Measurements from ENCODE around the gene LZIC.

Gene LZIC

DNA sequence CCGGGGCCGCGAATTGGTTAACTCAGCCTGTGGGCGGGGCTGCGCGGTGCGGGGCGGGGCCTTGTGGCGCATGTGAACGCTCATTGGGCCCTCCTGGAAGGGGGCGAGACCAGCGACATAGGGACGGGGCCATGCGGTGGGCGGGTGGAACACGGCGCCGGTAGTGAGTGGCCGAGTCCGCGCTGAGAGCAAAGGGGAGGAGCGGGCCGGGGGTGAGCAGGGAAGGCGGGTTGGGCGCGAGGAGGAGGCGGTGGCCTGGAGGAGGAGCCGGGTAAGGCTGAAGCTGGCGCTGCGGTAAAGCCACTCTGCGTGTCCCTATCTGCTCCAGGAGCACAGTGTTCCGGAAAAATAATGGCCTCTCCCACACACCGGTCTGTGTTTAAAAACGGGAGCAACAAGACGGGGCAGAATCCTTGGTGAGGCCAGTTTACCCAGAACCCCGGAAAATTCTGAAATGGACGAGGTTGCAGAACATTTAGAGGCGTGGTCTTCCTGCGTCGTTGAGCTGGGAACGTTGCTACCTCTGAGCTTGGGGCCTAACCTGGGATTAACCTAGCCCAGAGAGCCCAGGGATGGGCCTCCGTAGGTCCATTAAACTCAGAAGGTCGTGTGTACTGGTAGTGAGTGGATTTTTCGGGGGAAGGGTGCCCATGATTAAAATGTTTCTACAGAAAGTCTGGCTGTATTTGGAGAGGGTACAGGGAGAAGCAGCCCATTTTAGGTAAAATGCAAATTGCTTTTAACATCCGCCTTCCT, 32.6 kb downstream of the LZIC start:
- peak; percentile 97 for DNase-seq (ENCODE audit: low read depth)

DNA sequence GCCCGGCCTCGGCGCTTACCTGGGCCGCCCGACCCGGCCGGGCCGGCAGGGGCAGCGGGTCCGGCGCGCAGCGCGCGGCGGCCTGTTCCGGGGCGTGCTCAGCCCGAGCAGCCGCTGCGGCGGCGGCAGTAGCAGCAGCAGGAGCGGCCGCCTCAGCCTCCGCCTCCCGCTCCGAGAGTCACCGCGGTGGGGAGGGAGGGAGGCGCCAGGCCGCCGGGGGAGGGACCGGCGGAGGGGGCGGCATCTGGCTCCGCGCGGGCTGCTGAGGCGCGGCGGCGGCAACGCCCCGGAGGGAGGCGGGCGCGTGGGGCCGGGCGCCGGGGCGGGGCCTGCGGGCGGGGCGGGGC, 33.1 kb downstream of the LZIC start, which contains the start of gene CTNNBIP1:
CTNNBIP1 (minus strand) TSS at position 194 of the 347 bp plus-strand sequence. CDS start 38,205 bp downstream, outside the sequence.
- no peak for DNase-seq (ENCODE audit: low read depth)

GRCh38 chr1:9909234-9910046, 33.8 kb downstream of the LZIC start:
- DNase-seq (ENCODE audit: low read depth), result no peak

DNA sequence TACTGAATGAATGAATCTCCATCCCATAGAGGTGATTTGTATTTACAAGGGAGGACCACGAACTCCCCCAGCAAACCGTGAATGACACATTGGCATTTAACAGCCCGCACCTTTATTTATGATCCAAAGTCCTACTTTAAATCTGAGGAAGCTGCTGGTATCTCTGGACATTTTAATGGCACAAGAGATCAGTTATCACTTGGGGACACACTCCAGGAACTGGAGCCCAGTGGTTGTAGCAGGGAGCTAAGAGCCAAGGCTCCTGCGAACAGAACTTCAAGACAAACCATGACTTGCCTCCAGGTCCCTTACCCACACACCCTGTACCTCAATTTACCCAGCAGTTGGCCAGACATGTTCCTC, 34.3 kb downstream of the LZIC start:
- no peak for DNase-seq (ENCODE audit: low read depth)

DNA sequence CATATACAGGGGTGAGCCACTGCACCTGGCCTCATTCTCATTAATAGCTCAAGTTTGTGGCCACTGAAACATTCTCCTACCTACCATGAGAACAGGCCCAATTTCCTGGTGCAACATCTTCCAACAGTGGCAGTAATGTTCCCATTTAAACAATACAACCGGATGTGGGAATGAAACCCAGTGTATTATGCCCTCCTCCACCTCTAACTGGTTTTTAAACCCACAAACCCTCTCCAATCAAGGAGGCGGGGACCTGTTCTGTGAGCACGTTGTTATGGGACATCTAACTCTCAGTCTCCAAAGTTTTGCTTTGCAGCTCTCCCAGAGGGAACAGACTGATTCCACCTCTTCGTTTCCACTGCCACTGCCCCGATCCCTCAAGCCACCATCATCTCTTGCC, 35.8 kb downstream of the LZIC start:
- DNase-seq (ENCODE audit: low read depth), result no peak

DNA sequence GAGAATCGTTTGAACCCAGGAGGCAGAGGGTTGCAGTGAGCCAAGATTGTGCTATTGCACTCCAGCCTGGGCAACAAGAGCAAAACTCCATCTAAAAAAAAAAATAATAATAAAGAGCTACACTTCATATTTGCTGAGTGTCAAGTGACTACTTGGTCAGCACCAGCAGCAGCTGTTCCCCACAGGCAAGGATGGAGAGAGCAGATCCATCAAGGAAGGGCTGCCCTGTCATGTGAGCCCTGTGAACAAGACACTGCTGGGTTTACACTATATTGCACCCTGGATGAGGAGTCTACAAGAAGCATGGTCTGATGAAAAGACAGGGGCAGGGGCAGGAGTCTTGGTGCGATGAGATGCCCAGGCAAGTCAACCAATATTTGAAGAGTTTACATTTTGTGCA, 36.7 kb downstream of the LZIC start:
- DNase-seq (ENCODE audit: low read depth), result no peak

DNA sequence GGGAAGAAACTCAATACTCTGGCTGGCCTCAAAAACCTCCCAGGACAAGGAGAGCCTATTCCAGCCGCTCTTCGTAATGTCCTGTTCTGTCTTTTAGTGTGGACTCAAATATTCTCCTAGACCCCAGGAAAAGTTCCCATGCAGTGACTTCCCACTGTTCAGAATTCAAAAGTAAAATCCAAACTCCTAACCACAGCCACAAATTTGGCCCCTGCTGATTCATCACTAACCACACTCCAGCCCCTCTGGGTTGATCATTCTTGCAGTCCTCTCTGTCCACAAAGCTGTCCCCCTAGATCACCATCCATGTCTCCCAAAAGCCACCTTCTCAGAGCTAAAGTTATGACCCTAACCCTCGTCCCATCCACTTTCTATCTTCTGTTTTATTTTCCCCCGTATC, 38.2 kb downstream of the LZIC start:
- DNase-seq (ENCODE audit: low read depth), result no peak

GRCh38 chr1:9904596-9904995, 38.6 kb downstream of the LZIC start:
- no peak for DNase-seq (ENCODE audit: low read depth)

- DNase-seq (ENCODE audit: low read depth), result no peak
These were observed 39.2 kb downstream of the LZIC start for GRCh38 chr1:9903801-9904527.

DNA sequence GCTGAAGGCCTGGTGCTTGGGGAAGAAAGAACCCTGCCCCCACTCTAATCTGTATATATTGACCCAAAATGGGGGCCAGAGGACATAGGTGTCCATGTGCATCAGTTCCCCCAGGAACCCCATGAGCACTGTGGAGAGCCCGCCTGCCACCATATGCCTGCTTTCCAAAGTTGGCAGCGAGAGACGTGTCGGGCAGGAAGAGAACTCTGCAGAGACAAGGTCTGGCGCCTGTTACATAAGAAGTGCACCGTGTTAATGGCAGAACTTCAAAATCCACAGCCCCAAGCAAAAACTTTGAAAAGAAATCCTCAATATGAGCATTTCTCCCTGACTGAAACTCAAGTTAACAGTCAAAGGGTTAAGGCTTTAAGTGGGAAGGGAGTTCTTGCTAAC, 41.1 kb downstream of the LZIC start:
- DNase-seq (ENCODE audit: low read depth), result no peak

DNA sequence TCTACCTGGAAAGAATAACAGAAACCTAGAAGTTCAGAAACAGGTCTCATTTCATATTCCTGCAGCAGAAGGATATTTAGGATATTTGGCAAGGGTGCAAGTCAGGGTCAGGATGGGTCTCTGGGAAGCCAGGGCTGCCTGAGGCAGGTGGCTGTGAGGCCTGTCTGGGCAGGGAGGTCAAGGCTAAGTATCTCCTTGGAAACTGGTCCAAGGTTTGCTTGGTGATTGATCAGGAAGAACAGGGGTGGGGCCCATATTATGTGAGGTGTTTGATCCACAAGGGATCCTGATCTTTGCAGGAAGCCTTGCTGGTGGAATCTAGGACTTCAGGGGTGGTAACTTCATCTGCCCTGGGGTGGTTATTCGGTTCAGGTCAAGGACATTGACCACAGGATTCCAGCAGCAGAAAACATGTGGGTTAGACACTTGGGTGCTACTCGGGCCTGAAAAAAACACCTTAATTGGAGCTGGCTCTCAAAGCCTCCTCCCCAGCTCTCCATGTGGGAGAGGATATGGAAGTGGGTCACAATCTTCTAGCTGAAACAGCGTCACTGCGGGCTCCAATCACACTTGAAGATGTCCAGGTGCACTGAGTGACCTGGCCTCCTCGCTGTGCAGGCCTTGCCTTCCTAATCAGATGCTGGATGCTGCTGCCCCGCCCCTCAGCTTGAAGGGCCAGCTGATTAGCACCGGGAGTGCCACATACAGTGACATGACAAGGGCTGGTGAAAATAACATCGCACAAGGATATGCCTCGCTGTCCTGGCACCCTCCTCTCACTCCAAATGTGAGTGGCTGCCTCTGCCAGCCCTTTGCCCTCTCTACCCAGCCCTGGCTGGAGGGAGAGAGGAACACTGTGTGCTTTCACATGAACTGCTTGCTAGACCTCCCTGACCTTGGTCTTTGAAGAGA, 41.8 kb downstream of the LZIC start:
- no peak for DNase-seq (ENCODE audit: low read depth)

- no peak for DNase-seq (ENCODE audit: low read depth)
These were observed 42.8 kb downstream of the LZIC start for GRCh38 chr1:9900142-9901043.

DNA sequence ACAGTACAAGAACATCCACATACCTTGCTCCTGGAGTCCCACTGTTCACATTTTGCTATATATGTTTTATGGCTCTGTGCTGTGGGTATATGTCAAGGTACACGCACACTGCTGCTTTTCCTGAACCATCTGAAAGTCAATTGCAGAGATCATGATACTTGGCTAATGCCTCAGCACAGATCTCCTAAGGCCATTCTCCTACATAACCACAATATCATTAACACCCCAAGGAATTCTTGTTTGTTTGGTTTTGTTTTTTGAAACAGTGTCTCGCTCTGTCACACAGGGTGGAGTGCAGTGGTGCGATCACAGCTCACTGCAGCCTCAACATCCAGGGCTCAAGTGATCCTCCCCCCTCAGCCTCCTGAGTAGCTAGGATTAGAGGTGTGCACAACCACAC, 49.1 kb downstream of the LZIC start:
- no peak for DNase-seq (ENCODE audit: low read depth)

GRCh38 chr1:9892563-9893528, 50.3 kb downstream of the LZIC start:
- peak; percentile 63 for DNase-seq (ENCODE audit: low read depth)

DNA sequence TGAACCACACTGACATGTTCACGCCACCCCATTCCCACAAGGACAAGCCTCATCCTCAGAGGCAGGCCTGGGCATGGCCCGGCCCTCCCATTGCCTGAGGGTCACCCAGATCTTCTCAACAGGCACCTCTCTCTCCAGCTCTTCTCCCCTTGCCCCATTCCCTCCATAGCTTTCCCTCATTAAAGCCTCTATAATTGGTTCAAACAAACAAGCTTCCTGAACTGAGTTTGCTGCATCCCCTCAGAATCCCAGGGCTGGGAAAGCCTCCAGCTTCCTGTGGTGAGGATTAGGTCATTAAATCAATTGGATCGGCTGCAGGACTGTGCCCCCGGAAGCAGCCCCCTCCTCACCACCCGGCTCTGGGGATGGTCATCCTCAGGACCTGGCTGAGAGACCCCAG, 52.0 kb downstream of the LZIC start:
- no peak for DNase-seq (ENCODE audit: low read depth)

GRCh38 chr1:9890224-9890731, 52.9 kb downstream of the LZIC start:
- DNase-seq (ENCODE audit: low read depth), result peak; percentile 73

DNA sequence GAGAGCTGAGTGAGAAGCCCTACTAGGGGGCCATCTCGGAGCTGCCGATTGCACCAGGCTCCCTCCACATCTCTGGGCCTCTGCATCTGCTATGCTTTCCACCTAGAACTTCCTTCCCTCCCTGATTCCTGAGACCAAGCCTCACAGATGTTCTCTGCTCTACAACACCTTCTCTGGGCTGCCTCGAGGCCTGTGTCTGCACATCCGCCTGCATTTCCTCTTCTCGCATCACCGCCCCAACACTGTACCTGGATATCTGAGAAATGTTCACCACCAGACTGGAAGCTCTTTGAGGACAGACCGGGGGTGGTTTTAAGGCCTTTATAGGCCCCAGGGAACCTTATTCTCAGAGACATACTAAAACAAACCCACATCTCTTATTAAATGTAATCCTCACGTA, 53.8 kb downstream of the LZIC start:
- no peak for DNase-seq (ENCODE audit: low read depth)

DNA sequence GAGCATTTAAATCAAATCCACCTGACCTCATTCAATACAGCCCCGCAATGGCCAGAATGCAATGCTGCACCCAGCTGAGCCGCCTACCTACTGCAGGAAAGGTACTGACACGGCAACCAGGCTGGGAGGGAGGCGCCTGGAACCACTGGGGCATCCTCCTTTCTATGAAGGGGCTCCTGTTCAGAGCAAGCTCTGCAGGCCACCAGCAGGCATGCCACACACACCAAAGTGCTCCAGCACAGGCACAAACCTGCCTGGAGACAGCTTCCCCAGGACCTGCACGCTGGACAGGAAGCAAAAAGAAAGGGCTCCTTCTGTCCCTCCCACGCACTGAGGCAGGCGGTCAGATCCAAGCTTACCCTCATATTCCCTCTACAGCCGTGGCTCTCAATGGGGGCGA, 54.3 kb downstream of the LZIC start:
- DNase-seq (ENCODE audit: low read depth), result no peak

- no peak for DNase-seq (ENCODE audit: low read depth)
These were observed 56.1 kb downstream of the LZIC start for GRCh38 chr1:9887070-9887469.
